ENCODE data around the gene EVL. TPM values are rescaled to one million over a fixed set of nuclear protein-coding genes. Genes with fewer than 3 reads are reported as not detected.

The EVL gene
- total RNA-seq = 10 to 100 TPM; 23.0 to 59.8 (median 36.0) TPM
- polyA plus RNA-seq = 10 to 100 TPM; 54.8 to 68.4 TPM

DNA sequence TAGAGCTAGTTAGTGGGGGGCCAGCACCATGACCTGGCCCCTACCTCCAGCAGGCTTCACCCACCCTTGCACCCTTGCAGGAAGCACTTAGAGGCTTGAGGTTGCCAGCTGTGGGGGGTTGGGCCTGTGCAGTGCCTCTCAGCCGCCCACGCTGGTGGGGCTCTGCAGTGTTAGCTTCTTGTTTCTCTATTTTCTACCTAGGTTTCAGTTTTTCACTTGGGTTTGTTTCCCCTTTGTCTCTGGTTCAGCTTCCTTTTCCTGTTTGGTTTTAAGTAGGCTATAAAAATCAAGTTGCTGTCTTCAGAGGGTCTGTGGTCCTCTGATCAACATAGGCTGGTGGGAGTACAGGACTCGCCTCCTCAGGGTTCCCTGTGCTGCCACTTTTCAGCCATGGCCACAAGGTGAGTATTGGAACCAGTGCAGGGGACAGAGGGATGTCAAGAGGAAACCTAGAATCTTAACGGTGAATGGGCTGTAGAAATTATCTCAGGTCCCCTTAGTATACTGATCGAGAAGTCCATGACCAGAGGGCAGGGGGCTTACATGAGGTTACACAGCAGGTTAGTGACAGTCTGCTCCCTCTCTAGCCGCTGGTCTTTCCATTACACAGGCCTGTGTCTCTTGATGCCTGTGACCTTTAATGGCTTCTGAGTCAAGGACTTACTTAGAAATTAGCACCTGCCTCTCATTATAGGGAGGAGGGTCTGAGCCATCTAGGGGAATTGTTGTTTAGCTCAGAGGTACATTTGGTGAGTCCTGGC, at the start of gene EVL:
Gene EVL (plus strand): TSS at position 312 of the 761 bp plus-strand sequence. CDS start 79 bp downstream, at position 391.
- H3K4me3 ChIP-seq = peak within 1 kb of the TSS in 1 of 4 donors; percentile 18
- ATAC-seq (peak in 3 of 4 donors; percentile 48 to 69 (median 51)), DNase-seq (peak in 1 of 6 donors; percentile 34), FAIRE-seq (no peak)
- no peaks in the 10 kb centered on the region for H3K9me3 ChIP-seq
- TF ChIP-seq, protein P1, sequence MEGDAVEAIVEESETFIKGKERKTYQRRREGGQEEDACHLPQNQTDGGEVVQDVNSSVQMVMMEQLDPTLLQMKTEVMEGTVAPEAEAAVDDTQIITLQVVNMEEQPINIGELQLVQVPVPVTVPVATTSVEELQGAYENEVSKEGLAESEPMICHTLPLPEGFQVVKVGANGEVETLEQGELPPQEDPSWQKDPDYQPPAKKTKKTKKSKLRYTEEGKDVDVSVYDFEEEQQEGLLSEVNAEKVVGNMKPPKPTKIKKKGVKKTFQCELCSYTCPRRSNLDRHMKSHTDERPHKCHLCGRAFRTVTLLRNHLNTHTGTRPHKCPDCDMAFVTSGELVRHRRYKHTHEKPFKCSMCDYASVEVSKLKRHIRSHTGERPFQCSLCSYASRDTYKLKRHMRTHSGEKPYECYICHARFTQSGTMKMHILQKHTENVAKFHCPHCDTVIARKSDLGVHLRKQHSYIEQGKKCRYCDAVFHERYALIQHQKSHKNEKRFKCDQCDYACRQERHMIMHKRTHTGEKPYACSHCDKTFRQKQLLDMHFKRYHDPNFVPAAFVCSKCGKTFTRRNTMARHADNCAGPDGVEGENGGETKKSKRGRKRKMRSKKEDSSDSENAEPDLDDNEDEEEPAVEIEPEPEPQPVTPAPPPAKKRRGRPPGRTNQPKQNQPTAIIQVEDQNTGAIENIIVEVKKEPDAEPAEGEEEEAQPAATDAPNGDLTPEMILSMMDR (IDR thresholded peaks at IDR 0.05) = no peak
- intact Hi-C loops (cut with DNase I) = no loop called here
- H3K36me3 ChIP-seq = no peaks in the 10 kb centered on the region
- no peaks in the 10 kb centered on the region for H3K27me3 ChIP-seq
- no peaks in the 10 kb centered on the region for H3K4me1 ChIP-seq
- H3K27ac ChIP-seq = peak within 1 kb of the TSS in 1 of 4 donors; percentile 43
- WGBS, 2 donors = 92 to 93% methylated on average over 6 of the region's 6 CpGs

GRCh38 chr14:100017553-100017952, 47.7 kb upstream of the EVL start:
- intact Hi-C loops (cut with DNase I) = no loop called here
- no peak for FAIRE-seq
- Histone ChIP-seq H3K27ac (no peak overlapping the region), H3K9me3 (no peaks in the 10 kb centered on the region), H3K4me1 (peaks cover 0 to 3% (median under 1%) of the 10 kb centered on the region in 3 donors), H3K4me3 (no peak overlapping the region), H3K36me3 (no peaks in the 10 kb centered on the region), H3K27me3 (no peaks in the 10 kb centered on the region)
- no peak for ATAC-seq
- WGBS, 2 donors = 88 to 90% methylated on average over 5 of the region's 5 CpGs
- DNase-seq = no peak
- TF ChIP-seq, protein P1 (IDR thresholded peaks at IDR 0.05) = no peak

DNA sequence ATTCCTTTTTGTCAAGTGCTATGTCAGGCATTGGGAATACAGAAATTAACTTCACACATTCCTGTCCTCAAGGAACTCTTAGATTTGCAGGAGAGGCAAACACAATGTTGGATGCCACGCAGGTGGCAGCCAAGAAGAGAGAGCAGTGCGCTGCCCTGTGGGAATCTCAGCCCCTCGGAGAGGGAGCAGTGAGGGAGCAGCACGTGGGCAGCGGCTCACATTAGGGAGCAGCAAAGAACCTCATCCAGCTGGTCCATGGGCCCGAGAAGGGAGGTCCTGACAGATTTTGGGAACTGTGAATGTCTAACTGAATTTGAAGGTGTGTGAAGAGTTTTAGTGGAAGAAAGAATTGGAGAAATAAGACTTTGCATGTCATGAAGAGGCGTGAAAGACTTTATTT, 47.2 kb upstream of the EVL start:
- H3K4me3 ChIP-seq = no peak overlapping the region
- ATAC-seq (no peak), FAIRE-seq (no peak), DNase-seq (no peak)
- intact Hi-C loops (cut with DNase I) = no loop called here
- H3K36me3 ChIP-seq = no peaks in the 10 kb centered on the region
- H3K9me3 ChIP-seq = no peaks in the 10 kb centered on the region
- H3K27me3 ChIP-seq = no peaks in the 10 kb centered on the region
- TF ChIP-seq, protein P1 (IDR thresholded peaks at IDR 0.05) = no peak
- H3K27ac ChIP-seq = no peak overlapping the region
- WGBS, 2 donors = 95% methylated on average over 7 of the region's 7 CpGs
- H3K4me1 ChIP-seq = no peaks in the 10 kb centered on the region

DNA sequence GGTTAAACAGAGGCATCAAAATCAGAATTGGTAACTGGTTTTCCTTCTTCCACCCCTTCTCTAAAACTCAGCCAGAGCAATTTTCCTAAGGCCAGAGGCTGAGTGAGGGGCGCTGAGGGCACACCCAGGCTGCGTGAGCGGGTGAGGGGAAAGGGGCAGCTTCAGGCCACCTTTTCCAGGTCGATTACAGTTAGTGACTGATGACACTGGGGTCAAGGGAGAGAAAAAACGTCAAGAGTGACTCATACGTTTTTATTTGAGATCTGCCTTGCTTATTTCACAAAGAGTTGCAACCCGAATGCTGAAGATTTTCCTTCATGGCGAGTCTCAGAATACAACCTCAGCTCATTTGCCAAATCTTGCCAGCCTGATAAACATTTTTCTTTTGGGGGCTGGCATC, 46.7 kb upstream of the EVL start:
- ATAC-seq (no peak), FAIRE-seq (no peak), DNase-seq (no peak)
- Histone ChIP-seq H3K36me3 (no peaks in the 10 kb centered on the region), H3K4me3 (no peak overlapping the region), H3K9me3 (no peaks in the 10 kb centered on the region), H3K4me1 (no peaks in the 10 kb centered on the region), H3K27ac (no peak overlapping the region), H3K27me3 (no peaks in the 10 kb centered on the region)
- intact Hi-C loops (cut with DNase I) = no loop called here
- TF ChIP-seq, protein P1 (IDR thresholded peaks at IDR 0.05) = no peak
- WGBS, 2 donors = 68 to 70% methylated on average over 8 of the region's 8 CpGs

DNA sequence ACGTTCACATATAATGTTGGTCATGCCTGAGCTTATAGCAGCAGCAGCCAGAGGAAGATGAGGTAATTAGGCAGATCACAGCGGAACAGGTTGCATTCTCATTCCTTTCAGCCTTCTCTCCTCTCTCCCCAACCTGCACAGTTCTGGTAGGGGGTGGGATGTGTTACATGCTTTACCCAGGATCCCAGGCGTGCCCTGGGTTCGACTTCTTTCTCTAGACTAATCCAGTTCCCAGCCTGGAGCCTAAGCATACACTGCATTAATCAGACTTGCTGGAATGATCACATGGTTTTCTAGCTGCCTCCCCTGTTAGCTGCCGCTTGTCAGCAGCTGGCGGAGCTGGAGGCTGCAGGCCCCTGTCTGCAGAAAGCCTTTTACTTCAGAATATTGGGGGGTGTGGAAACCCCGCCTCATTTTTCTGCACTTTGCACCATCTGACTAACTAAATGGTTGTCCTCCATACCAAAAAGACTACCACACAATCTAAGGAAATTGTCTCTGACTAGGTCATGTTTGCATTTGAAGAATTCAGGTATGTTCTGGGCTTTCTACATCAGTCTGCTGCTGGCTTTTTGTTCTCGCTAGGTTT, 46.0 kb upstream of the EVL start:
- no peaks in the 10 kb centered on the region for H3K36me3 ChIP-seq
- FAIRE-seq = no peak
- no peak for DNase-seq
- no peak overlapping the region for H3K27ac ChIP-seq
- peak in 3 of 4 donors; percentile 67 to 72 (median 69) for ATAC-seq
- no peak overlapping the region for H3K4me3 ChIP-seq
- 84 to 86% methylated on average over 8 of the region's 8 CpGs for WGBS, 2 donors
- H3K27me3 ChIP-seq = no peaks in the 10 kb centered on the region
- no peaks in the 10 kb centered on the region for H3K9me3 ChIP-seq
- H3K4me1 ChIP-seq = no peaks in the 10 kb centered on the region
- TF ChIP-seq, protein P1 (IDR thresholded peaks at IDR 0.05) = no peak
- intact Hi-C loops (cut with DNase I) = no loop called here
